ENCODE data around the gene WDSUB1. TPM values are rescaled to one million over a fixed set of nuclear protein-coding genes. Genes with fewer than 3 reads are reported as not detected.

Gene WDSUB1
- total RNA-seq, 2 donors from 2014 or later = 3.2 to 4.7 TPM

DNA sequence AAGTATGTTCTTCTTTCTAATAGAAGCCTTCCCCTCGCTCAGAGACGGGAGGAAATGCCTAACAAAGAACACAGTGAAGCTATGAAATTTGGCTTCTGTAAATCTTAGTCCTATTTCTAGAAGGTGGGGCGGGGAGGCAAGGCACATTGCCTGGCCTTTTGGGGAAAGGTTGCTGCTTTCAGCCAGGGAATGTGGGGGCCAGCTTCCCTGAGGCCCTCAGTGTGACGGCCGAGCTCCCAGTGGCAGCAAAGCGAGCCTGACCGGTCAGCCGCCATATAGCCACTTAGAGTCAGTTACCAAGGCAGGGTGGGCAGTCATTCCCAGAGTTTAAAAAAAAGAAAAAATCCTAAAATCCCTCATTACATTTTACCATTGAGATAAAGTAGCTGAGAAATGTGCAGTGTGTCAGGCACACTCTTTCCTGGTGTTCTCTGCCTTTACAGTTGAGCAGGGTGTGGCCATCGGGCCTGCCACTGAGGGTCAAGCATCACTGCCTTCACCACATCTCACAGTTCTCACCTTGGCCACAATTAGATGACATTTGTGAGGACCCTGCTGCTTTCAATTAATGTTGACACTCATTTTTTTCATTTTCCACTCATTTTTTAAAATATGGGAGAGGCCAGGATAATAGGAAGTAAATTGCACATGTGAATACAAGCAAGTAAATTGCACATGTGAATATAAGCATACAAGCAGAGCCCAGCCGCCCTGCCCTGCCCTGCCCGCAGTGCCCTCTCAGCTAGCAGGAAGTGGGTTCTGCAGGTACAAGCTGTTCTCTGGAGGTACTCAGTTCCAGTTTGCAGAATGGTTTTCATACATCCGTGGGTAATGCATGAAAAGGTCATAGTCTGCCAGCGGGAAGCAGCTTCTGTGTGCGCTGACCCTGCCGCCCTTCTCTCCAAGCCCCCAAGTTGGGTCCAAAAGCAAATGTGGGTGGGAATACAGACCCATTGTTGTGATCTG, 76.9 kb downstream of the WDSUB1 start:
- no peak for DNase-seq (ENCODE audit: low spot score)

GRCh38 chr2:159208438-159208837, 78.1 kb downstream of the WDSUB1 start:
- H3K27me3 ChIP-seq = no peaks in the 10 kb centered on the region
- H3K9me3 ChIP-seq = no peaks in the 10 kb centered on the region
- peaks cover 20% of the 10 kb centered on the region for H3K36me3 ChIP-seq
- TF ChIP-seq CTCF (IDR thresholded peaks at IDR 0.05) = no peak
- H3K27ac ChIP-seq = no peak overlapping the region
- H3K4me1 ChIP-seq = peaks cover 0 to 17% of the 10 kb centered on the region in 2 donors
- no peak for DNase-seq (ENCODE audit: low spot score)
- no peak overlapping the region for H3K4me3 ChIP-seq

More for the DNA sequence above, 76.9 kb downstream of the WDSUB1 start:
- Histone ChIP-seq H3K4me3 (no peak overlapping the region), H3K36me3 (peaks cover 25% of the 10 kb centered on the region), H3K27me3 (no peaks in the 10 kb centered on the region), H3K27ac (no peak overlapping the region), H3K9me3 (no peaks in the 10 kb centered on the region), H3K4me1 (peaks cover 0 to 21% of the 10 kb centered on the region in 2 donors)
- no peak for TF ChIP-seq CTCF (IDR thresholded peaks at IDR 0.05)

DNA sequence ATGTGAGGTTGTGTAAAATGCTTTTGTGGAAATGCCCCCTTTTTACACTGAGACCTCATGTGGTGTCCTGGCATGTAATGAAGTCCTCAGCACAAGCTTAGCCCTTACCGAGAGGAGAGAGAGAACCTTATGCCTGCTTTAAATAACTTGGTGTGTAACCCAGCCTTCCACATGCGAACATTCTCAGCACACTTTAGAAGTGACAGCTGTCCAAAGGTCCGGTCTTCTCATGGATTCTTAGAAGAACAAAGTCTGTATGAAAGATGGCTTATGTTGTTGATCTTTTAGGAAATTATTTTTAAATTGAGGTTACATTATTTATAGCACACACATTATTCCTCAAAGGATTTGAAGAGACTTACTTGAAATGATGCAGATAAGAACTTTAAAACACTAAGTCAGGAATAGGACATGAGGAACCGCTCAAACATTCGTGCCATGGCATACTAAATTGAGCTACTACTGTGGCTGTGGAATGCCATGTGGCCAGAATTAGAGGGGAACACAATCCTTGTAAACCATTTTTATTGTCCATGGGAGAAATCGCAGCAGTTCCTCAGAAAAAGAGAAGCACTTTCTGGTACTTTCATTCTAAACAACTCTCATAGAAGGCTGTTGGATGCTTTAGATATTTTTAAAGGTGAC, 79.6 kb downstream of the WDSUB1 start:
- Histone ChIP-seq H3K36me3 (peaks cover 20% of the 10 kb centered on the region), H3K4me3 (no peak overlapping the region), H3K27me3 (no peaks in the 10 kb centered on the region), H3K4me1 (peaks cover 0 to 33% of the 10 kb centered on the region in 2 donors), H3K27ac (peak overlapping the region; percentile 46 to 69), H3K9me3 (no peaks in the 10 kb centered on the region)
- TF ChIP-seq CTCF (IDR thresholded peaks at IDR 0.05) = no peak
- DNase-seq (ENCODE audit: low spot score) = no peak

GRCh38 chr2:159204381-159205144, 81.9 kb downstream of the WDSUB1 start:
- H3K36me3 ChIP-seq = peaks cover 20% of the 10 kb centered on the region
- H3K4me1 ChIP-seq = peaks cover 0 to 56% of the 10 kb centered on the region in 2 donors
- H3K27ac ChIP-seq = no peak overlapping the region
- H3K27me3 ChIP-seq = no peaks in the 10 kb centered on the region
- no peak overlapping the region for H3K4me3 ChIP-seq
- no peak for DNase-seq (ENCODE audit: low spot score)
- TF ChIP-seq CTCF (IDR thresholded peaks at IDR 0.05) = no peak
- H3K9me3 ChIP-seq = no peaks in the 10 kb centered on the region

GRCh38 chr2:159202568-159203071, 83.9 kb downstream of the WDSUB1 start:
- peak overlapping the region; percentile 61 to 73 for H3K27ac ChIP-seq
- no peaks in the 10 kb centered on the region for H3K9me3 ChIP-seq
- H3K4me3 ChIP-seq = no peak overlapping the region
- TF ChIP-seq CTCF (IDR thresholded peaks at IDR 0.05) = no peak
- H3K36me3 ChIP-seq = peaks cover 31% of the 10 kb centered on the region
- DNase-seq (ENCODE audit: low spot score) = peak; percentile 90
- no peaks in the 10 kb centered on the region for H3K27me3 ChIP-seq
- peaks cover 0 to 59% of the 10 kb centered on the region in 2 donors for H3K4me1 ChIP-seq

All from right atrium auricular region (tissue), 2 donors.